Measurements from ENCODE around the gene TMEM248.
"Not testable (repeated sequence)": the region's sequence is repeated elsewhere in the genome, so short reads cannot be mapped to it uniquely, and the experiment has no call there.

TMEM248 gene

DNA sequence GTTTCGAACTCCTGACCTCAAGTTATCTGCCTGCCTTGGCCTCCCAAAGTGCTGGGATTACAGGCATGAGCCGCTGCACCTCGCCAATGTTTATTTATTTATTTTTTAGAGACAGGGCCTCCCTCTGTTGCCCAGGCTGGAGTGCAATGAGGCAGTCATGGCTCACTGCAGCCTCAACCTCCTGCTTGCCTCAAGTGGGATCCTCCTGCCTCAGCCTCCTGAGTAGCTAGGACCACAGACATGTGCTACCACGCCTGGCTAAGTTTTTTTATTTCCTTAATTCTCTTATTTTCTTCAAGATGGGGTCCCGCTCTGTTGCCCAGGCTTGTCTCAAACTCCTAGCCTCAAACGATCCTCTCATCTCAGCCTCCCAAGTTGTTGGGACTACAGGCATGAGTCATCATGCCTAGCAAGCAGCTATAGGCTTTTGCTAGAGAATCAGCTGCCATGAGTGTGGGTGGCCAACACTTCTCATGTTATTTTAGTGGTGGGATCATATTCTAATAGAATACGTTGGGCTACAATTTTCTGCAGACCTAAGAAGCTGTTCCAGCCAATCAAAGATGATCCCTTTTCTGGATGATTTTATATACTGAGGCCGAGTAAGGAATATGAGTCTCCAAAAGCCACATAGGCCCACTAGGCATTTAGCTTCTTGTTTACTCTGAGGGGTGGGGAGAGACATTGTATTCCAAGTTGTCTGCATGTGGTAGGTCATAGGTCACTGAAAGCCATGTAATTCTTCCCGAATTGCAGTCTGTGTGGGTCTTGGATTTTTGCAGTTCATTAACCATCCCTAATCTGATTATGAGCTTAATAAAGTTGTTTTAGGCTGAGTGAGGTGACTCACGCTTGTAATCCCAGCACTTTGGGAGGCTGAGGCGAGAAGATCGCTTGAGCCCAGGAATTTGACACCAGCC, 7.6 kb upstream of the TMEM248 start:
- Histone ChIP-seq H3K27me3 (no peaks in the 10 kb centered on the region), H3K4me3 (ENCODE audit: low read depth in 1 of 2, low read length in 1 of 2) (no peak overlapping the region), H3K4me1 (ENCODE audit: control insufficient read depth in 1 of 2, insufficient read depth in 1 of 2, low read depth in 1 of 2, low read length in 1 of 2) (no peaks in the 10 kb centered on the region), H3K9me3 (no peaks in the 10 kb centered on the region), H3K36me3 (no peaks in the 10 kb centered on the region), H3K27ac (no peak overlapping the region)
- TF ChIP-seq, protein P1, sequence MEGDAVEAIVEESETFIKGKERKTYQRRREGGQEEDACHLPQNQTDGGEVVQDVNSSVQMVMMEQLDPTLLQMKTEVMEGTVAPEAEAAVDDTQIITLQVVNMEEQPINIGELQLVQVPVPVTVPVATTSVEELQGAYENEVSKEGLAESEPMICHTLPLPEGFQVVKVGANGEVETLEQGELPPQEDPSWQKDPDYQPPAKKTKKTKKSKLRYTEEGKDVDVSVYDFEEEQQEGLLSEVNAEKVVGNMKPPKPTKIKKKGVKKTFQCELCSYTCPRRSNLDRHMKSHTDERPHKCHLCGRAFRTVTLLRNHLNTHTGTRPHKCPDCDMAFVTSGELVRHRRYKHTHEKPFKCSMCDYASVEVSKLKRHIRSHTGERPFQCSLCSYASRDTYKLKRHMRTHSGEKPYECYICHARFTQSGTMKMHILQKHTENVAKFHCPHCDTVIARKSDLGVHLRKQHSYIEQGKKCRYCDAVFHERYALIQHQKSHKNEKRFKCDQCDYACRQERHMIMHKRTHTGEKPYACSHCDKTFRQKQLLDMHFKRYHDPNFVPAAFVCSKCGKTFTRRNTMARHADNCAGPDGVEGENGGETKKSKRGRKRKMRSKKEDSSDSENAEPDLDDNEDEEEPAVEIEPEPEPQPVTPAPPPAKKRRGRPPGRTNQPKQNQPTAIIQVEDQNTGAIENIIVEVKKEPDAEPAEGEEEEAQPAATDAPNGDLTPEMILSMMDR (IDR thresholded peaks at IDR 0.05) = no peak

DNA sequence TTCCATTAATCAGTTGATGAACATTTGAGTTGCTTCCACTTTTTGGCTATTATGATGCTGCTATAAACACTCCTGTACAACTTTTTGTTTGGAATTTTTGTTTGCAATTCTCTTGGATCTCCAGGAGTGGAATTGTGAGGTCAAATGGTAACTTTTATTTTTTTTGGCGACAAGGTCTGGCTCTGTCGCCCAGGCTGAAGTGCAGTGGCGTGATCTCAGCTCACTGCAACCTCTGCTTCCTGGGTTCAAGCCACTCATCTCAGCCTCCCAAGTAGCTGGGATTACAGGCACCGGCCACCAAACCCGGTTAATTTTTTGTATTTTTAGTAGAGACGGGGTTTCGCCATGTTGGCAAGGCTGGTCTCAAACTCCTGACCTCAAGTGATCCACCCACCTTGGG, 3.1 kb upstream of the TMEM248 start:
- H3K27ac ChIP-seq; H3K9me3 ChIP-seq; H3K27me3 ChIP-seq; H3K36me3 ChIP-seq; H3K4me3 ChIP-seq (ENCODE audit: low read depth in 1 of 2, low read length in 1 of 2): not testable (repeated sequence)
- peaks cover 19 to 21% of the 10 kb centered on the region in 2 experiments for H3K4me1 ChIP-seq (ENCODE audit: control insufficient read depth in 1 of 2, insufficient read depth in 1 of 2, low read depth in 1 of 2, low read length in 1 of 2)

DNA sequence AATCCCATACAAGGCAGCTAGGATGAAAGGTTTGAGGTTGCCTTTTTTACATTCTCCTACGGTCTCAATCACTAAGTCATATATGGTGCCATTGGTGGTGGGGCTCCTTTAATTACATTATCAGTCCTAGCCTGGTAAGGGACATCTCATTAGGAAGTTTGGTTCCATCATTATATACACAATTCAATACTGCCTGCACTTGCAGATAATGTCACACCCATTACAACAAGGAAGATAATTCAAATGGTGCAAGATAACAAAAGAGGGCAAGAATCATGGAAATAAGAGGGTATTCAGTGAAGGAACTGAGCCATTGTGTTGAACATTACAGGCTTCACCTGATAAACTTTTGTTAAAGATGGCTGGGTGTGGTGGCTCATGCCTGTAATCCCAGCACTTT, 1.7 kb upstream of the TMEM248 start:
- H3K4me3 ChIP-seq (ENCODE audit: low read depth in 1 of 2, low read length in 1 of 2) = no peak overlapping the region
- TF ChIP-seq, protein P1 (IDR thresholded peaks at IDR 0.05) = no peak
- no peak overlapping the region for H3K27ac ChIP-seq
- H3K4me1 ChIP-seq (ENCODE audit: control insufficient read depth in 1 of 2, insufficient read depth in 1 of 2, low read depth in 1 of 2, low read length in 1 of 2) = peaks cover 22 to 23% of the 10 kb centered on the region in 2 experiments
- H3K36me3 ChIP-seq = peaks cover 1% of the 10 kb centered on the region
- H3K27me3 ChIP-seq = no peaks in the 10 kb centered on the region
- H3K9me3 ChIP-seq = no peaks in the 10 kb centered on the region

DNA sequence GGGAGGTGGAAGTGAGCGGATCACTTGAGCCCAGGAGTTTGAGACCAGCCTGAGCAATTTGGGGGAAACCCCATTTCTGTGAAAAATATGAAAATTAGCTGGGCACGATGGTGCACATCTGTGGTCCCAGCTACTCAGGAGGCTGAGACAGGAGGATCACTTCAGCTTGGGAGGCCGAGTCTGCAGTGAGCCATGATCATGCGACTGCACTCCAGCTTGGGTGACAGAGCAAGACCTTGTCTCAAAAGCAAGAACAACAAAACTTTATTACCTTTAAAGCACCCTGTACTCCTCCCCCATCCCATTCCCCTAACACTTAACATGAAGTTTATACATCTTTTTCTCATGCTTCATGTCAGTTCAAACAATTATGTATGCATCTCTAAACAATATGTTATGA, 1.3 kb upstream of the TMEM248 start:
- no peaks in the 10 kb centered on the region for H3K9me3 ChIP-seq
- no peak overlapping the region for H3K27ac ChIP-seq
- peaks cover 22 to 23% of the 10 kb centered on the region in 2 experiments for H3K4me1 ChIP-seq (ENCODE audit: control insufficient read depth in 1 of 2, insufficient read depth in 1 of 2, low read depth in 1 of 2, low read length in 1 of 2)
- no peak overlapping the region for H3K4me3 ChIP-seq (ENCODE audit: low read depth in 1 of 2, low read length in 1 of 2)
- TF ChIP-seq, protein P1 (IDR thresholded peaks at IDR 0.05) = no peak
- no peaks in the 10 kb centered on the region for H3K27me3 ChIP-seq
- peaks cover 5% of the 10 kb centered on the region for H3K36me3 ChIP-seq

DNA sequence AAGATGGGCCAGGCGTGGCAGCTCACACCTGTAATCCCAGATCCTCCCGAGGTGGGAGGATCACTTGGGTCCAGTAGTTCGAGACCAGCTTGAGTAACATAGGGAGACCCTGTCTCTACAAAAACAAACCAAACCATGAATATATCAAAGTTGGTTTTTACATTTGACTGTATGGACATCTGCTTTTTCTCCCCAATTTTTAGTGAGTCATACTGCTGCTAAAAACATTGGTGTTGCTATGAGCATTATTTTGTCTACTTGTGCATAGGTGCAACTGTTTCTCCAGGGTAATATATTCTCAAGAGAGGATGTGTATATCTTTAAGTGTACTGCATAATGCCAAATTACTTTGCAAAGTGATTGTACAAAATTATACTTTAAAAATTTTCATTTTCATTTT, 769 bp upstream of the TMEM248 start:
- Histone ChIP-seq H3K4me1 (ENCODE audit: control insufficient read depth in 1 of 2, insufficient read depth in 1 of 2, low read depth in 1 of 2, low read length in 1 of 2) (peaks cover 22 to 23% of the 10 kb centered on the region in 2 experiments), H3K9me3 (no peaks in the 10 kb centered on the region), H3K4me3 (ENCODE audit: low read depth in 1 of 2, low read length in 1 of 2) (peak overlapping the region; percentile 67 to 70), H3K36me3 (peaks cover 5% of the 10 kb centered on the region), H3K27me3 (no peaks in the 10 kb centered on the region), H3K27ac (peak overlapping the region; percentile 90)
- TF ChIP-seq, protein P1 (IDR thresholded peaks at IDR 0.05) = no peak

DNA sequence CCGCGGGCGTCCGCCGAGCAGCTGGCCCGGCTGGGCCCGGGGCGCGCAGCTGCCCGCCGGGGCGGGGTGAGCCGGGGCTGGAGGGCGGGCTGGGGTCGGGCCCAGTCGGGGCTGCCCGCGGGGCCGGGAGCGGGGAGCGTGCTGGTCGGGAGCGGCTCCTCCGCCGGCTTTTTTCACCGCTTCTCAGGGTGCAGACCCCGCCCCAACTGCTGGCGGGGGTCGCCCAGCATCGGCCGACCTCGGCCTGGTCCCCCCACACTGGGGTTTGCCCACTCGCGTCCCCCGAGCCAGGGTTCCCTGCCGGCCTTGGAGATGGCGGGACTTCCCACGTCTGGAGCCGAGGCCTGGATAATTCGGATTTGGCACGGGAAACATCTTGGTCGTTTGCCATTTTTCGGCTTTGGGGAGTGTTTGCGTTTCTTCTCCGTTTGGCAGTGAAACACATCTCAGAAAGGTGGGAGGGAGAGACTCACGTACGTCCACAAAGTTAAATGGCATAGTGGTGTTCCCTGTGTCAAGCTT, 432 bp downstream of the TMEM248 start:
- no peaks in the 10 kb centered on the region for H3K27me3 ChIP-seq
- peak overlapping the region; percentile 90 for H3K27ac ChIP-seq
- TF ChIP-seq, protein P1 (IDR thresholded peaks at IDR 0.05) = no peak
- no peaks in the 10 kb centered on the region for H3K9me3 ChIP-seq
- peaks cover 22 to 23% of the 10 kb centered on the region in 2 experiments for H3K4me1 ChIP-seq (ENCODE audit: control insufficient read depth in 1 of 2, insufficient read depth in 1 of 2, low read depth in 1 of 2, low read length in 1 of 2)
- H3K4me3 ChIP-seq (ENCODE audit: low read depth in 1 of 2, low read length in 1 of 2) = peak overlapping the region; percentile 67 to 70
- peaks cover 5% of the 10 kb centered on the region for H3K36me3 ChIP-seq

Data from neutrophil (primary cell).